Activated naive CD4-positive, alpha-beta T cell (primary cell): ENCODE measurements around the gene NEUROD1.

ENCODE experiments used
- DNase-seq, 4 experiments: peaks; one replicate each; lab custom pipeline; 2025; lab: John Stamatoyannopoulos, UW

NEUROD1 gene

DNA sequence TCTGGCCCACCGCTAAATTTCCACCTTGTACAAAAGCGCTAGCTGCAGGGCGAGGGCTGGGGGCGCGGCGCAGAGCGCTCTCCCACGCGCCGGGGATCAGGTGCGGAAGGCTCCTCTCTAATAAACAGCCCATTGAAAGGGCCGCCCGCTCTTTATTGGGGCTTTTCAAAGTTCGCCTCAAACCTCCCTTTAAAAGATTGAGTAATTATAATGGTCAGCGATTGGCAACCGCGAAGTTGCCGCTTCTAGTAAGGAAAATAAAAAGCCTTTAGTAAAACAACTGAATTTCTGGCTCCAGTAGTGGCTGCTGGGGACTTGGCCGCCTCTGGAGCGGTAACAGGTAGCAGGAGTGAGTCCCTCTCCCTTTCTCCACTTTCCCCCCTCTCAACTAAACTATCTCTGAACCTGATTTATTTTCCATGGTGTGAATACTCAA lies 755 bp downstream of the NEUROD1 start:
- no peak for DNase-seq

DNA sequence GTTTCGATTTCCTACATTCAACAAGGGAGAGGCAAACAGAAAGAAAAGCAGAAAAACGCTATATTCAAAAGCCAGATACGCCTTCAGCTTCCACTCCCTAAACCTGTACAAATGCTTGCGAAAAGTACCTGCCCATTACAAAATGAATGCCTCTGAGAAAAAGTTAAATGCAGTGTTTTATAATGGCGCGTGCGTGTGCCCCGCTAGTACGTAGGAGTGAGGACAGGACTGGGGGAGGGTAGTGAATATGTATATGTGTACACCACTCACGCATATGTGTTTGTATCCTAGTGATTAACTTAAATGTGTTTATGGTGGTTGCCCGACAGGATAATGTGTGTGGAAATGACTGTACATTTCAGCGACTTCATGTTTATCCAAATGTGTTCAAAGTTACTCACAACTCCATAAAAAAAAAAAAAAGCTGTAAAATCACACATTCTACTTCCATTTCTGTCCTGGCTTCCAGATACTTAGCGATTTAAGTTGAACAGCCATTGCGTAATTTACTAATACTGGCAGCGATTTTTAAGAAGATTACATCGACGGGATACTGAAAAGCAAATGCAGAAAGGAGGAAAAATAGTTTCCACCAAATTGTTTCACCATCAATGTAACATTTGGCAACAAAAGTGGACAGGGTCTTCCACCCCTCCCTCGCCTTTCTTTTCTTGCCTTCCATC lies 1.3 kb downstream of the NEUROD1 start:
- no peak for DNase-seq

DNA sequence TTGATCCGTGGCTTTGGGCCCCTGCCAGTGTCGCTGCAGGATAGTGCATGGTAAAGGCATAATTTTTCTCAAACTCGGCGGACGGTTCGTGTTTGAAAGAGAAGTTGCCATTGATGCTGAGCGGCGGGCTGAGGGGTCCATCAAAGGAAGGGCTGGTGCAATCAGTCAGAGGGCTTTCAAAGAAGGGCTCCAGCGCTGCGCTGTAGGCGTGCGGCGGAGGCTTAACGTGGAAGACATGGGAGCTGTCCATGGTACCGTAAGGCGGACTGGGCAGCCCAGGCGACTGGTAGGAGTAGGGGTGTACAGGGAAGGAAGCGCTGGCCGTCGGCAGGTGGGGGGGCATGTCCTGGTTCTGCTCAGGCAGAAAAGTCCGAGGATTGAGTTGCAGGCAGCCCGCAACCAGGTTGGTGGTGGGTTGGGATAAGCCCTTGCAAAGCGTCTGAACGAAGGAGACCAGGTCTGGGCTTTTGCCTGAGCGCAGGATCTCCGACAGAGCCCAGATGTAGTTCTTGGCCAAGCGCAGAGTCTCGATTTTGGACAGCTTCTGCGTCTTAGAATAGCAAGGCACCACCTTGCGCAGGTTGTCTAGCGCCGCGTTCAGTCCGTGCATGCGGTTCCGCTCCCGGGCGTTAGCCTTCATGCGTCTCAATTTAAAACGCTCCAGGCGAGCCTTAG lies 2.3 kb downstream of the NEUROD1 start:
- DNase-seq = peak in 2 of 4 experiments; percentile 33 to 38

DNA sequence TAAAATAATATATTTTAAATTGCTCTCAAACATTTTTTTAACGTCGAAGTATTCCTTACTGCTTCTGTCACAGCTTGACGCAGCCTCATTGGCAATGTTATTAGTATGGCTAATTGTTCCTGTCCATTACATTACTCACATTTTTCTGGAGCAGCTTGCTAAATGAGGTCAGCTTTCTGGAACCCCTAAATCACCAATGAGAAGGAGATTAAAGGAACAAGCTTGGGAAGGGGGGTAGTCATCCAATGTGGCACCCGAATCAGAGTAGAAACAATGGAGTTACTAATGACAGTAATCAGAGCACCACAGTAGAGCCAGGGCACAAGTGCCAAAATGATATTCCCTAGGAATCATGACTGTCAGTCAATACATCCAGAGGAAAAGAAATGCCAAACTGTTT lies 5.1 kb downstream of the NEUROD1 start:
- no peak for DNase-seq

DNA sequence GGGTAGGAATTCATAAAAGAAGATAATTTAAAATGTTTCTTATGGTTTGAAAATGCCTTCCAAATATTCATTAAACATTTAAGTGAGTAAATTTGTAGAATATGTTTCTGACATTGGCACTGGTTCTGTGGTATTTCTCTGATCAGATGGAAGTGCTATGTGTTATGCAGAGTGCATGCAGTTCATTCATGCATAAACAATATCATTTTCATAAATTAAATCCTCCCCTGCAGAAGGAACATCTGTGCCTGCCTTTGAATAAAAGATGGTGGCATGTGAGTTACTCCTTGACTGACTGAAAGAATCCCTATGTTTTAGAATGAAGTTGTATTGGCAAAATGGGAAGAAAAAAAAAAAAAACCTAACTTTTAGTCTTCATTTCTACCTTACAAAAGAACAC lies 5.9 kb downstream of the NEUROD1 start:
- no peak for DNase-seq

DNA sequence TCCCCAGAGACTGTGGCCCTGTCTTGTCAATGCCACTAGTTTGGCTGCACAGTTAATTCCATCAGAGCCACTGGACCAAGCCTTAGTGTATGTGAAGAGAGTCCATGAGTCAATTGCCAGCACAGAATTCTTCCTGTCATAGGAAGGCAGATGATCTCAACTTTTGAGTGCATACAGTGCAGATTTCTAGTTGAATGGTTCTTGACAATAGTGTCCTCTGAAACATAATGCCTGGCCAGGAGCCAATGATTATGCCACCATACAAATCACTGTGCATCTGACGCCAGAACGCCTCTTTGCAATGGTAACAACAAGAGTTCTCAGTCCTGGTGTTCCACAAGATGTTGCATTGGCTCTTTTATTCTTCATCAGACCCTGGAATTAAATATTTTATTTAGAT lies 7.1 kb downstream of the NEUROD1 start:
- DNase-seq = no peak

DNA sequence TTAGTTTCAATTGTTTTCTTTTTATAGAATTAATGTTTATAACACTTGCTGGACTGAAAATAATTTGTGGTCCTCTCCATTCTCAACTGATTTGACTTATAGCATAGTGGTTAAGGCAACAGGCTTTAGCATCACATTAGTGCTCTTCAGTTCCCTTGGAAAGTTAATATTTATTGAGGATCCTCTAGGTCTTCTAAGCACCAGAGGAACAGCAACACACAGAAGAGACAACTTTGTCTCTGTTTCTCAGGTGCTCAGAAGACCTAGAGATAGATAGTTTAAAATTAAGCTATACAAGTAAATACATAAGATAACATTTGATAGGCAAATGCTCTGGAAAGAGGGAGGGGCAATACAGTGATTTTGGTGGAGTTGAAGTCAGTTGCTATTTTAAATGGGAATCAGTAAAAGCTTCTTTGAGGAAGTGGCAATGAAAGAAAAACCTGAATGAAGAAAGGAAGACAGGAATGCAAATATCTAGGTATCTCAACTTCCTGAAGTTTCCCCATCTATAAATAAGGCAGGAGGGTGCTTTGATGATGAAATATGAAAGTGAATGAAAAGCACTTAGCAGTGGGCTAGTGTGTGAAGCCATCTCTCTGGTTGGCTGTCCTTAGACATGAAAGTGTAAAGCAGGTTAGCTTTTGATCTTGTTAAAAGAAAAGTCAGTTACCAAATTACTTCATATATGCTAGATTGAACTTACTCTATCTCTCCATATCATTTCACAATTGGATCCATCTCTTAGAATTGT lies 7.9 kb downstream of the NEUROD1 start:
- no peak for DNase-seq

DNA sequence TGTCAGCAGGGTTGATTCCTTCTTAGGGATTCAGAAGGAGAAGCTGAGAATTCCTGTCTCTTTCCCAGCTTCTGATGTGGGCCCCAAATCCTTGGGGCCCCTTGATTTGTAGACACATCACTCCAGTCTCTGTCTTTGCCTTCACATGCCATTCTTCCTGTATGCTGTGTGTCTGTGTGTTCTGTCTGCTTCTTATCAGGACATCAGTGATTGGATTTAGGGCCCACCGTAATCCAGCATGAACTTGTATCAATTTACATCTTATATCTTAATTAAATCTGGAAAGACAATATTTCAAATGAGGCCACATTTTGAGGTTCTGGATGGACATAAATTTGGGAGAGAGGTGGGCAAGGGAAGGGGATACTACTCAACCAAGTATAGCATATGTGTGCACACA lies 9.7 kb downstream of the NEUROD1 start:
- DNase-seq = no peak

DNA sequence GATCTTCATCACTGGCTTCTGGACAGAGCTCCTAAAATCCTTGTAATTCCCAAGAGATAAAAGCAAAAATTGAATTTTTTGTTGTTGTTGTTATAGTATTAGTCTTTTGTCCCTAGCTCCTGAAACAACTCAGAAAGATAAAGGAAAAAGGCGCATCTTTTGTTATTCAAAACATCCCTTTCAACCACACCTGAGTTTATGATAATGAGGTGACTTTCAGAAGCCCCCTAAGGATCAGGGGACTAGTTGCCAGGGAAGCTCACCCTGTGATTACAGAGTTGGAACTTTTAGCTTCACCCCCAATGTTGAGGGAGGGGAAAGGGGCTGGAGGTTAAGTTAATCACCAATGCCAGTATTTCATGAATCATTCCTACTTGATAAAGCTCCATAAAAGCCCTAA lies 13.1 kb downstream of the NEUROD1 start:
- no peak for DNase-seq

DNA sequence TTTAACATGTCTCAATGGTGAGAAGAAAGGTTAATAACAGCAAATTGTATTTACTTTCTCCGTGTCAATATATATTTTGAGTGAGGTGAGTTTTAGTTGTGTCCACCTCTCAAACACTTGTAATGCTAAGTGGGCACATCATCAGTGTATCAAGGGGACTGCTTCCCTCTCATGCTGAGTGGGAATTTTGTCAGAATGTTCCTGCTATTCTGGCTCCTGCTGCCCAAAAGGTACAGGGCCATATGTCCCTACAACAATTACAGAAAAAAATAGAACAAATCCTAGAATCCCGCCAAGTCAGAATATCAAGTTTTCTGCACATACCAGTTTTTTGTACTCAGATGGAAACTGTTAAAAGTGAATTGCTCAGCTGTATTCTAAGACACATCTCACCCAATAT lies 18.0 kb downstream of the NEUROD1 start:
- DNase-seq = no peak

DNA sequence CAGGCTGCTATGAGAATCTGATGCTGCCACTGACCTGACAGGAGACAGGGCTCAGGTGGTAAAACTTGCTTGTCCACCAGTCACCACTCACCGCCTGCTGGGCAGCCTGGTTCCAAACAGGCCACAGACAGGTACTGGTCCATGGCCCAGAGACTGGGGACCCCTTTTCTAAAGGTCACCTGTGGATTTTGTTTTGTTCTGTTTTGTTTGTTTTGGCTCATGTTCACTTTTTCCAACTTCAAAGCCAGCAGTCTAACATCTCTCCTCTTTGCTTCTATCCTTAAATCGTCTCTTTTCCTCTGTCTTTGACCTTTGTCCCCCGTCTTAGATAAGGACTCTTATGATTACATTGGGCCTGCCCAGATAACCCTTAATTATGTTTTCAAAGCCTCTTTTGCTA lies 20.1 kb downstream of the NEUROD1 start:
- DNase-seq = no peak

DNA sequence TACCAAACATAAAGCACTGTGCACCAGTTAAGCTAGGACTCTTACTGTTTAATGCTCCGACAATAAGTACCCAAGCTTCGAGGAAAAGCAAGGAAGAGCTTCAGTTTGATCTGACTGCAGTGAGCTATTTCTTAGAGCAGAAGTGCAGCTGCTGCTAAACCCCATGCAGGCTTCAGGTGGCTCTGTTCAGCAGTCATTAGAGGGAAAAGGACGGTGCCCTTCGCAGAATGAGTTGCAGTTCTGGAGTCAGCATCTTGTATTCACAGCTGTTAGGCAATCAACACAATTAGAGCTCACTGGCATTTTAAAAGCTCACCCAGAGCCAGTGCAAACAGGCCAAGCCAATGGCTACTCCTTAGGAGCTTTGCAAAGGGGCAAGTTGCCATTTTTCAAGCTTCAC lies 21.9 kb downstream of the NEUROD1 start:
- no peak for DNase-seq

DNA sequence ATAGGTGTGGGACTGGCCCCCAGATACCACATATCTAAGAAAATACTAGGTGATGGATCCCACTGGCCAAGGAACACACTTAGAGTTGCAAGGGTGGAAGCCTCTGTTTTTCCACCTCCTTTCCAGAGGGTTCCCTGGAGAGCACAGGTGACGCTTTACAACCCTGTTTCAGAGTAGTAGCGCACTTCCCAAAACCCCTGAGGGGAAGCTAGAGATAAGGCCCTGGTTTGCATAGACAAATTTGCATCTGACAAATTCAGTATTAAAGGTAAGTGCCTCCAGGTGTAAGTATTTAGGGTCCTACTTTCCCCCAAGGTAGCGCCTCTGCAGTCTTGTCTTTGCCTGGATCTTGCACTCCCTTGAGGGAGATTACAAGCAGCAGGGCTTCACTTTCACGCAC lies 22.9 kb downstream of the NEUROD1 start:
- DNase-seq = no peak

DNA sequence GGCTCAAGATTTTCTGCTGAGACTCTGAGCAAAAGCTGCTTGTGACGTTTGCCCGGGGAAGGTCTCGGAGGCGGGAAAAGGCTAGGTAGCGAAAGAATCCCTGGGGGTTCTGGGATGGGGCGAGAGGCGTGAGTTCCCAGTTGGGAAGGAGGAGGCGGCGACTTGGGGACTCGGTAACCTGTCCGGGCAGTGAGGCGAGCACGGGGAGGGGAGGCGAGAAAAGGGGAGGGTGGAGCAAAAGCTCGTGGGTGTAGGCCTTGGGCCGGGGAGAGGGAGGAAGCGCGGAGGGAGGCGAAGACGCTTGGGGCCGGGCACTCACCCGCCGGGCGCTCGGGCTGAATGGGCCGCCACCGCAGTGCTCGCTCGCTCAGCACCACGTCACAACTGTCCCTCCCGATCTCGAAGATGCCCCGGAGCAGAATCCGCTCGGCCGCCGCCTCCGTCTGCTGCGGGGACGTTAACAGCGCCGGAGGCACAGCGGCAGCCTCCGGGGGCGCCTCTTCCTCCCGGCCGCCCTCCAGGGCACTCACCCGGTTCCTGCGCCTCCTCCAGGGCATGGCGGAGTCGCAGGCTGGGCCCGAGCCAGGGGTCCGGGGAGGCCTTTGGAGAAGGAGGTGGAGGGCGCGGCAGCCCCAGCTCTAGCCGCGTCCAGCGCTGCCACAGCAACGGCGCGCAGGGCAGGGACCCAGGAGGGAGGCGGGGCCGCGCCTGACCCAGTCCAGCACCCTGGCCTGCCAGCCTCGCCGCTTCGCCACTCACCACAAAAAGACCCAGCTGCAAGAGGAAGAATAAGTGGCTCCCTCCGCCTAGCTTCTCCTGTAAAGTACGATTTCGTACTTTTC lies 23.6 kb downstream of the NEUROD1 start, which contains the start of gene CERKL:
Gene CERKL (minus strand): TSS at position 656 of the 842 bp plus-strand sequence. CDS start 99 bp downstream, at position 557.
- DNase-seq = no peak

DNA sequence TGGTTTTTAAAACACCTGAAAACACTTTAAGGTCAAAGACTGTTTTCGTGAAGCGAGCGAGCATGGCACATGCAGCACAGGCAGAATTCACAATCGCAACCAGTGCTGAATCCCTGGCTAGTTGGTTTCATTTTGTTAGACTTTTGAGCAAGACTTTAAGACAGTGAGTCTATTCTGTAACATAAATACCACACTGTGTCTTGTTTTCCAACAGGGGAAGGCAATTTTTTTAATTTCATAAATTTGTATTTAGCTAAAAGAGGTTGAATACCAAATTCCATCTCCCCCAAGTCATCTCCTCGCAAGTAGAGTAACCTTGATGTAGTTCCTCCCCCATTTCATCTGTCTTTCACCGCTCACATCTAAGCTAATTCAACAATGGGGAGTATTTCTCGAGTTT lies 24.8 kb downstream of the NEUROD1 start:
- DNase-seq = no peak

DNA sequence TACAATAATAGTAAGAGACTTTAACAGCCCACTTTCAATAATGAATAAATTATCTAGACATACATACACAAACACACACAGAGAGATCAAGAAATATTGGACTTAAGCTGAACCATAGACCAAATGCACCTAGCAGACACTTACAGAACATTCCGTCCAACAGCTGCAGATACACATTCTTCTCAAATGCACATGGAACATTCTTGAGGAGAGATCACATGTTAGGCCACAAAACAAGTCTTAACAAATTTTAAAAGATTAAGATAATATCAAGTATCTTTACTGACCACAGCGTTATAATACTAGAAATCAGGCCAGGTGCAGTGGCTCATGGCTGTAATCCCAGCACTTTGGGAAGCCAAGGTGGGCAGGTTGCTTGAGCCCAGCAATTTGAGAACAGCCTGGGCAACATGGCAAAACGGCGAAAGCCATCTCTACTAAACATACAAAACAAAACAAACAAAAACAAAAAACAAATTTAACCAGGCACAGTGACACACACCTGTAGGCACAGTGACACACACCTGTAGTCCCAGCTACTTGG lies 30.8 kb downstream of the NEUROD1 start:
- no peak for DNase-seq

DNA sequence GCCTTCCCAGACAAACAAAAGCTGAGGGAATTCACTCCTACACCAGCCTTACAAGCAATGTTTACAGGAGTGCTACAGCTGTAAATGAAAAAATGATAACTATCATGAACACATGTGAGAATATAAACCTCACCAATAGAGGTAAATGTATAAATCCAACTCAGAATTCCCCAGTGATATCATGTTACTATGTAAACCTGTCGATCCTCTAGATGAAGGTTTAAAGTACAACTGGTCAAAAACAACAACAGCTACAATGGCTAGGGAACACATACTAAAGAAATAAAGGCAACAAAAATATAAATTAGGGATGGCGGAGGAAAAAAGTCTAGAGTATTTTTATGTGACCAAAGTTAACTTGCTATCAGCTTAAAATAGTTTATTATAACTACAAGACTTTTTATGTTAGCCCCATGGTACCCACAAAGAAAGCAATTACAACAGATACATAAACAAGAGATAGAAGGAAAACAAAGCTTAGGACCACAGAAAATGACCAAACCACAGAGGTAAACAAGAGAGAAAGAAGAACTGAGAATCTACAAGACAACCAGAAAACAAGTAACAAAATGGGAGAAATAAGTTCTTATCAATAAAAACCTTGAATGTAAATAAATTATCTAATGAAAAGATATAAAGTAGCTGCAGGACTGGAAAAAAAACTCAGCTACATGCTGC lies 31.7 kb downstream of the NEUROD1 start:
- no peak for DNase-seq

DNA sequence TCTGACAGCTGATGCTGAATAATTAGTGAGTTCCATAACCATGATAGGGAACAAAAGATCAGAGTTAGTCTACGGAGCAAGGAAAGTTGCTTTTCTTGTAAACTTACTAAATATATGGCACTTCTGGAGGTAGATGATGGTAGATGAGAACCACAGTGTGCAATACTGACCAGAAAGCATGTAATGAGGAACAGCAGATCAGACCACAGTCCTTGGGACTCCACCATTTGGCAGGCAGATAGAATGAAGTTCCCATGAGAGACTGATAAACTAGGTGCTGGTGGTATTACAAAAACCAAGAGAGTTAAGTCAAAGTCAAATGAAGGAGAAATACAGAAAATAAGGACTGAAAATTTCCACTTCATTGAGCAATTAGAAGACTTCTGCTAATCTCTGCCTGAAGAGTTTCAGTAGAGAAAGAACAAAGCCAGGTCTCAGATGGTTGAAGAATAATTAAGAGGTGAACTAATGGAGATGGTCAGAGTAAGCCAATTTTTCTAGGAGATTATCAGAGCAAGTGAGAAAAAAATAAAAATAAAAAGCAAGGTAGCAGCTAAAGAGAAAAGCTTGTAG lies 33.8 kb downstream of the NEUROD1 start:
- no peak for DNase-seq

DNA sequence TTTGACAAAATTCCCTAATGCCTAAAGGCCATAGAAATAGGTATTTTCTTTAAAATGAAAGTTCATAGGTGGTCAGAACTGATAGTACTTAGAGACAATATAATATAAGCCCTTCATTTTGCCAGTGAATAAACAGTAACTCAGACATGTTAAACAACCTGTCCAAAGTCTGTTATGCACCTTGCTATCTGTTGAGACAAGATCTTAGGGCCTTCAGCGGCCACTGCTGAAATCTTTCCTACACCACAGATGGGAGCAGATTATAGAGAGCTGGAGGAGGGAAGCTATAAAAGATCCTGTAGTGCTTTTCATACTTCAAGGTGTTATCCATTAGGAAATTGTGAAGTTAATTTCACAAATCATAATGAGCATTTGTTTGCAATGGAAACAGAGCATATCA lies 37.2 kb downstream of the NEUROD1 start:
- DNase-seq = no peak

DNA sequence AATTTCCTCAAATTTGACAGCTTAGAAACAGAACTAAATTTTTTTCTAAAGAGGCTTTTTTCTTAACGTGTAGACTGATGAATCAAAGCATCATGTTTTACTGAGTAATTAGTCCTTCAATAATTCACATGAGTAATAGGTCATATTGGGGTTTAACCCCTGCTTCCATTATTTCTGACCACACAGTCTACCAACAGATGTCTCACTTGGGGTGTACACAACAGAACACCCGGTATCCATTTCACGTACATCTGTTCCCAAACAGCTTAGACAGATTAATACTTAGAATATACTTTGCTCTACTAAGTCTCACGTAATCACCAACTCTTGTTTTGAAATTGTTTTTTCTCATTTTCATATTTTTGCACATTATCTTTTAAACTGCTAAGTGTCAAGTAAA lies 38.2 kb downstream of the NEUROD1 start:
- DNase-seq = no peak

DNA sequence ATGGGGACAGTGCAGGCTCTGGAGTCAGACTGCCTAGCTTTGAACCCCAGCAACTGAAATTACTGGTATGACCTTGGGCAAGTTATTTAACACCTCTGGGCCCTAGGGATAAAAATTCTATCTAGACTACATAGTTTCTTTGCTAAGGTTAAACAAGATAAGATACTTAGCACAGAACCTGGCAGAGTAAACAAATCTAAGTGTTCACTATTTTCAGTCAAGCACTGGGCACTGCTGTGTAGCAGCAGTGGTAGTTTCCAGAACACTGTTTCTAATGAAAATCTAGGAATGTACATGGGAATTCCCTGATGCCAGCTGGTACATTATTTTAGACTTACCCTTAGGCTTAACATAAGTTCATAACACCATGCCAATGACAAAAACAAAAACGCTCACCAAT lies 40.6 kb downstream of the NEUROD1 start:
- DNase-seq = no peak
